HFFc6 (cell line): Measurements from ENCODE around the gene DCUN1D2. TPM values are rescaled to one million over a fixed set of nuclear protein-coding genes. Genes with fewer than 3 reads are reported as not detected.

Experiments
- DNase-seq: peaks from one replicate; pipeline ENCODE4 v3.0.0-alpha.2; 2018
- H3K27ac Mint-ChIP-seq: 2 replicates; pipeline ENCODE4 v1.8.0; 2020; ENCODE audit warnings: mild to moderate bottlenecking, mixed read lengths
- H3K27me3 Mint-ChIP-seq: 2 replicates; pipeline ENCODE4 v1.8.0; 2021; ENCODE audit warnings: mild to moderate bottlenecking, moderate library complexity, mixed read lengths; ENCODE audit not compliant: insufficient read depth
- H3K36me3 Mint-ChIP-seq: 2 replicates; pipeline ENCODE4 v1.8.0; 2021; ENCODE audit warnings: low read depth, mixed read lengths
- H3K4me1 Mint-ChIP-seq: 2 replicates; pipeline ENCODE4 v1.8.0; 2020; ENCODE audit warnings: low read depth, mixed read lengths
- H3K4me3 Mint-ChIP-seq: 2 replicates; pipeline ENCODE4 v1.8.0; 2020; ENCODE audit warnings: mild to moderate bottlenecking, moderate library complexity, mixed read lengths
- H3K9me3 Mint-ChIP-seq: 2 replicates; pipeline ENCODE4 v1.8.0; 2020; ENCODE audit warnings: mild to moderate bottlenecking, mixed read lengths
- CTCF ChIP-seq: fragments of 200-600 bp; sonication (generic); IDR thresholded peaks from 2 replicates; pipeline ENCODE4 v1.5.0; 2021; ENCODE audit warnings: antibody characterized with exemption, mild to moderate bottlenecking
- total RNA-seq, 6 experiments: library from RNA; stranded (reverse); fragmentation: NEBNext Ultra II Directional; extraction: Animal tissue kit (Norgen Biotek cat#: 25700); gene quantifications; 2 replicates in 1 of 6; 3 replicates in 5 of 6; pipeline ENCODE4 v1.2.3, GENCODE V29; 2021

The DCUN1D2 gene
- total RNA-seq, 6 experiments from 2014 or later = 7.6 to 9.3 (median 9.0) TPM

- no peak for DNase-seq
- Mint-ChIP-seq H3K4me1 (no peaks in the 10 kb centered on the region), H3K4me3 (no peak overlapping the region), H3K27ac (no peak overlapping the region), H3K36me3 (peaks cover 30% of the 10 kb centered on the region), H3K9me3 (no peaks in the 10 kb centered on the region), H3K27me3 (no peaks in the 10 kb centered on the region; the same call in 1 of the 2 replicates)
- TF ChIP-seq CTCF = no peak
These were observed 23.2 kb upstream of the DCUN1D2 start for GRCh38 chr13:113513761-113514160.

- no peak for TF ChIP-seq CTCF
- Mint-ChIP-seq H3K4me3 (no peak overlapping the region), H3K4me1 (no peaks in the 10 kb centered on the region), H3K9me3 (no peaks in the 10 kb centered on the region), H3K27ac (no peak overlapping the region), H3K27me3 (no peaks in the 10 kb centered on the region; the same call in 1 of the 2 replicates), H3K36me3 (peaks cover 36% of the 10 kb centered on the region)
- DNase-seq = no peak
These were observed 20.9 kb upstream of the DCUN1D2 start for GRCh38 chr13:113511361-113511760.

GRCh38 chr13:113510871-113511270 is 20.4 kb upstream of the DCUN1D2 start:
- H3K4me1 Mint-ChIP-seq = no peaks in the 10 kb centered on the region
- H3K27me3 Mint-ChIP-seq = no peaks in the 10 kb centered on the region; the same call in 1 of the 2 replicates
- TF ChIP-seq CTCF = no peak
- no peak overlapping the region for H3K4me3 Mint-ChIP-seq
- H3K27ac Mint-ChIP-seq = no peak overlapping the region
- peaks cover 33% of the 10 kb centered on the region for H3K36me3 Mint-ChIP-seq
- DNase-seq = no peak
- no peaks in the 10 kb centered on the region for H3K9me3 Mint-ChIP-seq

- no peaks in the 10 kb centered on the region; the same call in 1 of the 2 replicates for H3K27me3 Mint-ChIP-seq
These were observed 19.5 kb upstream of the DCUN1D2 start for GRCh38 chr13:113509989-113510388.

GRCh38 chr13:113508521-113509254 is 18.2 kb upstream of the DCUN1D2 start:
- H3K4me1 Mint-ChIP-seq = no peaks in the 10 kb centered on the region

More at GRCh38 chr13:113509989-113510388, 19.5 kb upstream of the DCUN1D2 start:
- H3K4me1 Mint-ChIP-seq = no peaks in the 10 kb centered on the region
- no peak for TF ChIP-seq CTCF
- H3K27ac Mint-ChIP-seq = no peak overlapping the region
- peaks cover 38% of the 10 kb centered on the region for H3K36me3 Mint-ChIP-seq
- no peak overlapping the region for H3K4me3 Mint-ChIP-seq
- no peaks in the 10 kb centered on the region for H3K9me3 Mint-ChIP-seq
- no peak for DNase-seq

More at GRCh38 chr13:113508521-113509254, 18.2 kb upstream of the DCUN1D2 start:
- Mint-ChIP-seq H3K27ac (no peak overlapping the region), H3K9me3 (no peaks in the 10 kb centered on the region), H3K4me3 (no peak overlapping the region), H3K27me3 (no peaks in the 10 kb centered on the region; the same call in 1 of the 2 replicates), H3K36me3 (peaks cover 44% of the 10 kb centered on the region)
- TF ChIP-seq CTCF = no peak
- no peak for DNase-seq
